ENCODE data around the gene LRRC1. TPM values are rescaled to one million over a fixed set of nuclear protein-coding genes. Genes with fewer than 3 reads are reported as not detected.

The LRRC1 gene
- total and polyA plus RNA-seq, 2 of the 8 experiments (the other 6 are each of a cell fraction or from before 2014, with no cell fraction given), result 6.7 to 15.9 TPM

- no peak for DNase-seq (ENCODE audit: low read depth in 1 of 2, low spot score in 2 of 2)
- Histone ChIP-seq H2BK120ac (replicated peaks; ENCODE audit: low read depth, low read length) (no peak overlapping the region), H2BK5ac (ENCODE audit: low read depth, low read length) (no peak overlapping the region), H3K23ac (ENCODE audit: insufficient read length) (no peak overlapping the region), H3K79me2 (ENCODE audit: control insufficient read depth in 1 of 2, insufficient read depth in 2 of 2, low read length in 2 of 2) (peaks cover 0 to 5% of the 10 kb centered on the region in 2 experiments; a peak in 1 of 4 replicates), H4K8ac (ENCODE audit: extremely low read depth, insufficient read depth, low read length) (no peak overlapping the region), H3K79me1 (ENCODE audit: low read depth, low read length) (peaks cover 3% of the 10 kb centered on the region; the same call in 1 of the 2 replicates), H3K4me2 (ENCODE audit: insufficient read depth in 1 of 2, low read depth in 2 of 2, low read length in 2 of 2) (no peak overlapping the region), H3K9ac (replicated peaks in 1 of 4; ENCODE audit: extremely low read depth in 1 of 4, low read depth in 3 of 4, low read length in 3 of 4) (no peak overlapping the region), H2BK20ac (ENCODE audit: low read length) (no peak overlapping the region), H3K27me3 (replicated peaks in 1 of 4; ENCODE audit: control insufficient read depth in 3 of 4, extremely low read depth in 1 of 4, insufficient read depth in 3 of 4, low read length in 3 of 4) (no peaks in the 10 kb centered on the region), H3K27ac (ENCODE audit: low read depth, low read length) (no peak overlapping the region), H3K14ac (ENCODE audit: insufficient read length) (no peak overlapping the region), H2AFZ (ENCODE audit: low read length) (no peak overlapping the region), H3K9me3 (ENCODE audit: insufficient read depth in 2 of 2, low read depth in 1 of 2, low read length in 1 of 2) (peaks cover 3 to 6% of the 10 kb centered on the region in 2 experiments), H2AK5ac (ENCODE audit: low read depth, low read length) (no peak overlapping the region), H4K91ac (replicated peaks; ENCODE audit: insufficient read length, low read length) (no peak overlapping the region), H4K5ac (ENCODE audit: insufficient read length, low read depth, low read length) (no peak overlapping the region), H3K56ac (replicated peaks; ENCODE audit: insufficient read length, low read depth, low read length) (no peak overlapping the region), H2BK12ac (ENCODE audit: low read depth, low read length) (no peak overlapping the region), H2BK15ac (ENCODE audit: low read length) (no peak overlapping the region), H3K4ac (replicated peaks; ENCODE audit: insufficient read length, low read depth, low read length) (no peak overlapping the region), H3K4me1 (replicated peaks in 1 of 4; ENCODE audit: control insufficient read depth in 3 of 4, insufficient read depth in 4 of 4, low read length in 3 of 4) (peaks cover 0 to 4% (median 0%) of the 10 kb centered on the region in 4 experiments; a peak in 2 of 7 replicates), H3K4me3 (ENCODE audit: extremely low read depth in 1 of 4, insufficient read depth in 2 of 4, low read depth in 3 of 4, low read length in 4 of 4) (no peak overlapping the region), H4K20me1 (replicated peaks in 1 of 2; ENCODE audit: control insufficient read depth in 1 of 2, insufficient read depth in 2 of 2, low read length in 2 of 2) (no peaks in the 10 kb centered on the region), H3K36me3 (ENCODE audit: control insufficient read depth in 2 of 4, insufficient read depth in 4 of 4, low read length in 3 of 4) (no peaks in the 10 kb centered on the region; a peak in 1 of 8 replicates), H3K18ac (ENCODE audit: extremely low read depth, low read length) (no peak overlapping the region), H3K23me2 (ENCODE audit: low read depth, low read length) (no peaks in the 10 kb centered on the region)
- TF ChIP-seq FOSL1 (IDR thresholded peaks at IDR 0.05; ENCODE audit: insufficient read depth, low read depth, low read length), result no peak
- no peak for TF ChIP-seq GABPA (IDR thresholded peaks at IDR 0.05; ENCODE audit: borderline replicate concordance, insufficient read depth, low read length)
- TF ChIP-seq SAP30 (IDR thresholded peaks at IDR 0.05; ENCODE audit: insufficient read depth, insufficient replicate concordance, low read length), result no peak
- TF ChIP-seq ATF2 (IDR thresholded peaks at IDR 0.05; ENCODE audit: low read length), result no peak
- CTCF ChIA-PET (ENCODE audit: partially characterized antibody), result no interaction called here
- POLR2A ChIA-PET (ENCODE audit: partially characterized antibody), result no interaction called here
- no peak for FAIRE-seq
- 94% methylated on average over 2 of the region's 2 CpGs; no CpG with 5 or more reads in 1 of the 2 experiments for WGBS, 2 experiments (ENCODE audit: extremely low coverage in 1 of 2, insufficient coverage in 1 of 2, insufficient read length in 1 of 2, insufficient replicate concordance in 2 of 2, low coverage in 1 of 2, low lambda C conversion rate in 2 of 2, missing lambda C conversion rate in 1 of 2)
Observed at GRCh38 chr6:53874964-53875363, 80.2 kb downstream of the LRRC1 start.
